ENCODE data around the gene AKR1C2. TPM values are rescaled to one million over a fixed set of nuclear protein-coding genes. Genes with fewer than 3 reads are reported as not detected.
"Not testable (repeated sequence)": the region's sequence is repeated elsewhere in the genome, so short reads cannot be mapped to it uniquely, and the experiment has no call there.

The AKR1C2 gene
- not detected for polyA plus RNA-seq (2012; ENCODE audit: low read depth, missing spikeins)

- not testable (repeated sequence) for DNase-seq (ENCODE audit: insufficient read length, low spot score); FAIRE-seq
Measured at GRCh38 chr10:5003127-5004029, at the start of gene AKR1C2. Gene AKR1C2 (minus strand): TSS chr10:5003857. CDS start chr10:5003835, 22 bp downstream.

GRCh38 chr10:5052951-5053500, 49.4 kb upstream of the AKR1C2 start:
- FAIRE-seq = not testable (repeated sequence)

GRCh38 chr10:5047912-5048628, 44.4 kb upstream of the AKR1C2 start:
- TF ChIP-seq SPI1 (IDR thresholded peaks at IDR 0.05; ENCODE audit: low read depth, low read length) (no peak), TAF1 (IDR thresholded peaks at IDR 0.05; ENCODE audit: low read depth, low read length) (no peak), PAX5 (IDR thresholded peaks at IDR 0.05; ENCODE audit: insufficient read depth, low read length, severe bottlenecking) (no peak), POLR2AphosphoS5 (IDR thresholded peaks at IDR 0.05; ENCODE audit: low read depth, low read length) (no peak), POLR2A (IDR thresholded peaks at IDR 0.05; ENCODE audit: low read depth, low read length) (no peak), POU2F2 (IDR thresholded peaks at IDR 0.05; ENCODE audit: low read depth, low read length) (no peak)
- no peak for FAIRE-seq
- DNase-seq (ENCODE audit: insufficient read length, low spot score) = no peak

More at GRCh38 chr10:5052951-5053500, 49.4 kb upstream of the AKR1C2 start:
- DNase-seq (ENCODE audit: insufficient read length, low spot score) = not testable (repeated sequence)

GRCh38 chr10:5047055-5047454, 43.4 kb upstream of the AKR1C2 start:
- DNase-seq (ENCODE audit: insufficient read length, low spot score); FAIRE-seq: not testable (repeated sequence)

- FAIRE-seq = no peak
- no peak for DNase-seq (ENCODE audit: insufficient read length, low spot score)
- TF ChIP-seq PAX5 (IDR thresholded peaks at IDR 0.05; ENCODE audit: insufficient read depth, low read length, severe bottlenecking) = no peak
- TF ChIP-seq POLR2AphosphoS5 (IDR thresholded peaks at IDR 0.05; ENCODE audit: low read depth, low read length) = no peak
- TF ChIP-seq TAF1 (IDR thresholded peaks at IDR 0.05; ENCODE audit: low read depth, low read length) = no peak
- no peak for TF ChIP-seq SPI1 (IDR thresholded peaks at IDR 0.05; ENCODE audit: low read depth, low read length)
- TF ChIP-seq POLR2A (IDR thresholded peaks at IDR 0.05; ENCODE audit: low read depth, low read length) = no peak
- TF ChIP-seq POU2F2 (IDR thresholded peaks at IDR 0.05; ENCODE audit: low read depth, low read length) = no peak
Measured at GRCh38 chr10:5046410-5046809, 42.8 kb upstream of the AKR1C2 start.

GRCh38 chr10:5045095-5045494, 41.4 kb upstream of the AKR1C2 start:
- FAIRE-seq (no peak), DNase-seq (ENCODE audit: insufficient read length, low spot score) (no peak)
- TF ChIP-seq TAF1 (IDR thresholded peaks at IDR 0.05; ENCODE audit: low read depth, low read length) = no peak
- no peak for TF ChIP-seq POLR2AphosphoS5 (IDR thresholded peaks at IDR 0.05; ENCODE audit: low read depth, low read length)
- TF ChIP-seq SPI1 (IDR thresholded peaks at IDR 0.05; ENCODE audit: low read depth, low read length) = no peak
- no peak for TF ChIP-seq POLR2A (IDR thresholded peaks at IDR 0.05; ENCODE audit: low read depth, low read length)
- no peak for TF ChIP-seq POU2F2 (IDR thresholded peaks at IDR 0.05; ENCODE audit: low read depth, low read length)
- TF ChIP-seq PAX5 (IDR thresholded peaks at IDR 0.05; ENCODE audit: insufficient read depth, low read length, severe bottlenecking) = no peak

GRCh38 chr10:5043716-5044115, 40.1 kb upstream of the AKR1C2 start:
- DNase-seq (ENCODE audit: insufficient read length, low spot score) (no peak), FAIRE-seq (no peak)
- TF ChIP-seq POLR2A (IDR thresholded peaks at IDR 0.05; ENCODE audit: low read depth, low read length) = no peak
- no peak for TF ChIP-seq POU2F2 (IDR thresholded peaks at IDR 0.05; ENCODE audit: low read depth, low read length)
- TF ChIP-seq PAX5 (IDR thresholded peaks at IDR 0.05; ENCODE audit: insufficient read depth, low read length, severe bottlenecking) = no peak
- no peak for TF ChIP-seq POLR2AphosphoS5 (IDR thresholded peaks at IDR 0.05; ENCODE audit: low read depth, low read length)
- no peak for TF ChIP-seq SPI1 (IDR thresholded peaks at IDR 0.05; ENCODE audit: low read depth, low read length)
- no peak for TF ChIP-seq TAF1 (IDR thresholded peaks at IDR 0.05; ENCODE audit: low read depth, low read length)

GRCh38 chr10:5042922-5043321, 39.3 kb upstream of the AKR1C2 start:
- no peak for DNase-seq (ENCODE audit: insufficient read length, low spot score)
- TF ChIP-seq SPI1 (IDR thresholded peaks at IDR 0.05; ENCODE audit: low read depth, low read length) (no peak), POU2F2 (IDR thresholded peaks at IDR 0.05; ENCODE audit: low read depth, low read length) (no peak), POLR2AphosphoS5 (IDR thresholded peaks at IDR 0.05; ENCODE audit: low read depth, low read length) (no peak), POLR2A (IDR thresholded peaks at IDR 0.05; ENCODE audit: low read depth, low read length) (no peak), PAX5 (IDR thresholded peaks at IDR 0.05; ENCODE audit: insufficient read depth, low read length, severe bottlenecking) (no peak), TAF1 (IDR thresholded peaks at IDR 0.05; ENCODE audit: low read depth, low read length) (no peak)
- no peak for FAIRE-seq

GRCh38 chr10:5041471-5042023, 37.9 kb upstream of the AKR1C2 start:
- no peak for FAIRE-seq
- no peak for TF ChIP-seq TAF1 (IDR thresholded peaks at IDR 0.05; ENCODE audit: low read depth, low read length)
- TF ChIP-seq PAX5 (IDR thresholded peaks at IDR 0.05; ENCODE audit: insufficient read depth, low read length, severe bottlenecking) = no peak
- no peak for TF ChIP-seq SPI1 (IDR thresholded peaks at IDR 0.05; ENCODE audit: low read depth, low read length)
- TF ChIP-seq POLR2A (IDR thresholded peaks at IDR 0.05; ENCODE audit: low read depth, low read length) = no peak
- no peak for TF ChIP-seq POLR2AphosphoS5 (IDR thresholded peaks at IDR 0.05; ENCODE audit: low read depth, low read length)
- TF ChIP-seq POU2F2 (IDR thresholded peaks at IDR 0.05; ENCODE audit: low read depth, low read length) = no peak
- DNase-seq (ENCODE audit: insufficient read length, low spot score) = no peak

Measured in GM12891 (cell line).